GM12878 (cell line): ENCODE data around the gene PAX3.

Experiments
- HDAC6 ChIP-seq: fragments of 200-600 bp; sonication (generic); IDR thresholded peaks from one replicate; pipeline ENCODE4 v1.8.0; 2017; ENCODE audit warnings: antibody characterized with exemption; ENCODE audit not compliant: unreplicated experiment
- SREBF2 ChIP-seq: IDR thresholded peaks from 2 replicates; pipeline ENCODE4 v1.6.1; 2012; ENCODE audit warnings: mild to moderate bottlenecking, low read length
- TF ChIP-seq, protein P1 (sequence below), 3 experiments: IDR thresholded peaks in 2 of 3; conservative IDR thresholded peaks in 1 of 3; 2 replicates each; pipeline ENCODE4 v1.5.1; 2011; ENCODE audit warnings: low read depth in 3 of 3, low read length in 3 of 3, mild to moderate bottlenecking in 3 of 3, control low read depth in 2 of 3, moderate library complexity in 2 of 3, inconsistent platforms in 1 of 3, mixed read lengths in 1 of 3; ENCODE audit not compliant: control insufficient read depth in 2 of 3, insufficient read depth in 1 of 3; ENCODE audit errors: extremely low read depth in 1 of 3
- TF ChIP-seq, protein P2 (sequence below): IDR thresholded peaks from 2 replicates; pipeline ENCODE4 v1.6.1; 2012; ENCODE audit warnings: low read depth, low read length, improper control_type of control experiment
- TF ChIP-seq, protein P3 (sequence below): IDR thresholded peaks from 2 replicates; pipeline ENCODE4 v1.6.1; 2012; ENCODE audit warnings: mild to moderate bottlenecking, low read depth, low read length
- TF ChIP-seq, protein P4 (sequence below): IDR thresholded peaks from 2 replicates; pipeline ENCODE4 v1.6.1; 2011; ENCODE audit warnings: low read depth, mild to moderate bottlenecking, low read length, moderate library complexity, borderline replicate concordance; ENCODE audit errors: extremely low read depth

DNA sequence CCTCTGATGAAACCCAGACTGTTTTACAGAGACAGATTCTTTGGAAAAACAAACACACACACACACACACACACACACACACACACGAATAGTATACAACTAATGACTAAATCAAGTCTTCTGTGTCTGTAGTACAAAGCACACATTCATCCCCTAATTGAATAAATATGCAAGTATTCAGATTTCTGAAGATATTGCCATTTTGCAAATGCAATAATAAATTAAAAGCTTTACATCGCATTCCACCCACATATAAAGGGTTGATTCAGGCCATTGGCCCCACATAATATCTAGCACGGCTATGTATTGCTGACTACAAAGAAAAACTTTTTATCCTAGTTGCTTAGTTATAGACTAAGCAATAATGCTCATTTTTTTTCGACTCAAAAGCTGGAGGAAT lies 86.2 kb downstream of the PAX3 start:
- TF ChIP-seq, protein P1, sequence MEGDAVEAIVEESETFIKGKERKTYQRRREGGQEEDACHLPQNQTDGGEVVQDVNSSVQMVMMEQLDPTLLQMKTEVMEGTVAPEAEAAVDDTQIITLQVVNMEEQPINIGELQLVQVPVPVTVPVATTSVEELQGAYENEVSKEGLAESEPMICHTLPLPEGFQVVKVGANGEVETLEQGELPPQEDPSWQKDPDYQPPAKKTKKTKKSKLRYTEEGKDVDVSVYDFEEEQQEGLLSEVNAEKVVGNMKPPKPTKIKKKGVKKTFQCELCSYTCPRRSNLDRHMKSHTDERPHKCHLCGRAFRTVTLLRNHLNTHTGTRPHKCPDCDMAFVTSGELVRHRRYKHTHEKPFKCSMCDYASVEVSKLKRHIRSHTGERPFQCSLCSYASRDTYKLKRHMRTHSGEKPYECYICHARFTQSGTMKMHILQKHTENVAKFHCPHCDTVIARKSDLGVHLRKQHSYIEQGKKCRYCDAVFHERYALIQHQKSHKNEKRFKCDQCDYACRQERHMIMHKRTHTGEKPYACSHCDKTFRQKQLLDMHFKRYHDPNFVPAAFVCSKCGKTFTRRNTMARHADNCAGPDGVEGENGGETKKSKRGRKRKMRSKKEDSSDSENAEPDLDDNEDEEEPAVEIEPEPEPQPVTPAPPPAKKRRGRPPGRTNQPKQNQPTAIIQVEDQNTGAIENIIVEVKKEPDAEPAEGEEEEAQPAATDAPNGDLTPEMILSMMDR (IDR thresholded peaks at IDR 0.05 in 2 of 3, conservative IDR thresholded peaks at IDR 0.05 in 1 of 3; ENCODE audit: control insufficient read depth in 2 of 3, extremely low read depth in 1 of 3, insufficient read depth in 1 of 3, low read depth in 3 of 3, low read length in 3 of 3), result no peak
- TF ChIP-seq, protein P2, sequence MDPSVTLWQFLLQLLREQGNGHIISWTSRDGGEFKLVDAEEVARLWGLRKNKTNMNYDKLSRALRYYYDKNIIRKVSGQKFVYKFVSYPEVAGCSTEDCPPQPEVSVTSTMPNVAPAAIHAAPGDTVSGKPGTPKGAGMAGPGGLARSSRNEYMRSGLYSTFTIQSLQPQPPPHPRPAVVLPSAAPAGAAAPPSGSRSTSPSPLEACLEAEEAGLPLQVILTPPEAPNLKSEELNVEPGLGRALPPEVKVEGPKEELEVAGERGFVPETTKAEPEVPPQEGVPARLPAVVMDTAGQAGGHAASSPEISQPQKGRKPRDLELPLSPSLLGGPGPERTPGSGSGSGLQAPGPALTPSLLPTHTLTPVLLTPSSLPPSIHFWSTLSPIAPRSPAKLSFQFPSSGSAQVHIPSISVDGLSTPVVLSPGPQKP, result no peak
- TF ChIP-seq HDAC6 (no peak), SREBF2 (no peak)
- TF ChIP-seq, protein P3, sequence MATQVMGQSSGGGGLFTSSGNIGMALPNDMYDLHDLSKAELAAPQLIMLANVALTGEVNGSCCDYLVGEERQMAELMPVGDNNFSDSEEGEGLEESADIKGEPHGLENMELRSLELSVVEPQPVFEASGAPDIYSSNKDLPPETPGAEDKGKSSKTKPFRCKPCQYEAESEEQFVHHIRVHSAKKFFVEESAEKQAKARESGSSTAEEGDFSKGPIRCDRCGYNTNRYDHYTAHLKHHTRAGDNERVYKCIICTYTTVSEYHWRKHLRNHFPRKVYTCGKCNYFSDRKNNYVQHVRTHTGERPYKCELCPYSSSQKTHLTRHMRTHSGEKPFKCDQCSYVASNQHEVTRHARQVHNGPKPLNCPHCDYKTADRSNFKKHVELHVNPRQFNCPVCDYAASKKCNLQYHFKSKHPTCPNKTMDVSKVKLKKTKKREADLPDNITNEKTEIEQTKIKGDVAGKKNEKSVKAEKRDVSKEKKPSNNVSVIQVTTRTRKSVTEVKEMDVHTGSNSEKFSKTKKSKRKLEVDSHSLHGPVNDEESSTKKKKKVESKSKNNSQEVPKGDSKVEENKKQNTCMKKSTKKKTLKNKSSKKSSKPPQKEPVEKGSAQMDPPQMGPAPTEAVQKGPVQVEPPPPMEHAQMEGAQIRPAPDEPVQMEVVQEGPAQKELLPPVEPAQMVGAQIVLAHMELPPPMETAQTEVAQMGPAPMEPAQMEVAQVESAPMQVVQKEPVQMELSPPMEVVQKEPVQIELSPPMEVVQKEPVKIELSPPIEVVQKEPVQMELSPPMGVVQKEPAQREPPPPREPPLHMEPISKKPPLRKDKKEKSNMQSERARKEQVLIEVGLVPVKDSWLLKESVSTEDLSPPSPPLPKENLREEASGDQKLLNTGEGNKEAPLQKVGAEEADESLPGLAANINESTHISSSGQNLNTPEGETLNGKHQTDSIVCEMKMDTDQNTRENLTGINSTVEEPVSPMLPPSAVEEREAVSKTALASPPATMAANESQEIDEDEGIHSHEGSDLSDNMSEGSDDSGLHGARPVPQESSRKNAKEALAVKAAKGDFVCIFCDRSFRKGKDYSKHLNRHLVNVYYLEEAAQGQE, result no peak
- TF ChIP-seq, protein P4, sequence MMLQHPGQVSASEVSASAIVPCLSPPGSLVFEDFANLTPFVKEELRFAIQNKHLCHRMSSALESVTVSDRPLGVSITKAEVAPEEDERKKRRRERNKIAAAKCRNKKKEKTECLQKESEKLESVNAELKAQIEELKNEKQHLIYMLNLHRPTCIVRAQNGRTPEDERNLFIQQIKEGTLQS, result no peak
